Astrocyte (in vitro differentiated cells and primary cell): Measurements from ENCODE around the gene OVOL3. TPM values are rescaled to one million over a fixed set of nuclear protein-coding genes. Genes with fewer than 3 reads are reported as not detected.

ENCODE experiments used
- DNase-seq: peaks from one replicate; pipeline ENCODE4 v3.0.0-alpha.2; 2010; ENCODE audit warnings: low read depth
- FAIRE-seq: peaks from 2 replicates; lab custom pipeline; 2011; peaks lifted over from hg19 to GRCh38; lab: Jason Lieb, UNC
- H2AFZ ChIP-seq: 2 replicates; pipeline ENCODE4 v1.6.0; 2012; ENCODE audit warnings: low read depth, low read length, inconsistent platforms
- H3K27ac ChIP-seq: 2 replicates; pipeline ENCODE4 v1.5.1; 2011; ENCODE audit warnings: low read depth, low read length, inconsistent platforms
- H3K27me3 ChIP-seq: 2 replicates; pipeline ENCODE4 v1.6.0; 2011; ENCODE audit warnings: low read length, inconsistent platforms; ENCODE audit not compliant: insufficient read depth
- H3K36me3 ChIP-seq: 2 replicates; pipeline ENCODE4 v1.5.1; 2011; ENCODE audit warnings: low read length, inconsistent platforms; ENCODE audit not compliant: insufficient read depth
- H3K4me1 ChIP-seq: 2 replicates; pipeline ENCODE4 v1.5.1; 2011; ENCODE audit warnings: low read length, inconsistent platforms; ENCODE audit not compliant: insufficient read depth
- H3K4me2 ChIP-seq: 2 replicates; pipeline ENCODE4 v1.6.0; 2012; ENCODE audit warnings: low read length, inconsistent platforms
- H3K4me3 ChIP-seq: 2 replicates; pipeline ENCODE4 v1.5.1; 2011; ENCODE audit warnings: low read depth, mild to moderate bottlenecking, low read length, inconsistent platforms; ENCODE audit not compliant: insufficient read depth
- H3K79me2 ChIP-seq: 2 replicates; pipeline ENCODE4 v1.6.0; 2012; ENCODE audit warnings: mild to moderate bottlenecking, low read length, inconsistent platforms; ENCODE audit not compliant: insufficient read depth
- H3K9ac ChIP-seq: 2 replicates; pipeline ENCODE4 v1.6.0; 2012; ENCODE audit warnings: mild to moderate bottlenecking, low read length, inconsistent platforms
- H3K9me3 ChIP-seq: 2 replicates; pipeline ENCODE4 v1.5.1; 2012; ENCODE audit warnings: low read depth, mild to moderate bottlenecking, low read length, inconsistent platforms; ENCODE audit not compliant: insufficient read depth
- H4K20me1 ChIP-seq: 2 replicates; pipeline ENCODE4 v1.6.0; 2012; ENCODE audit warnings: low read length, inconsistent platforms; ENCODE audit not compliant: insufficient read depth
- H3K27ac Mint-ChIP-seq: one replicate; pipeline ENCODE4 v1.8.0; 2021; ENCODE audit warnings: mild to moderate bottlenecking, mixed read lengths; ENCODE audit not compliant: unreplicated experiment
- H3K27me3 Mint-ChIP-seq: one replicate; pipeline ENCODE4 v1.8.0; 2021; ENCODE audit warnings: low read depth, mixed read lengths; ENCODE audit not compliant: unreplicated experiment
- H3K36me3 Mint-ChIP-seq: one replicate; pipeline ENCODE4 v1.8.0; 2021; ENCODE audit warnings: low read depth, mixed read lengths; ENCODE audit not compliant: unreplicated experiment
- H3K4me1 Mint-ChIP-seq: one replicate; pipeline ENCODE4 v1.8.0; 2021; ENCODE audit warnings: low read depth, mixed read lengths; ENCODE audit not compliant: unreplicated experiment
- H3K4me3 Mint-ChIP-seq: one replicate; pipeline ENCODE4 v1.8.0; 2021; ENCODE audit warnings: mild to moderate bottlenecking, moderate library complexity, mixed read lengths; ENCODE audit not compliant: unreplicated experiment
- H3K9me3 Mint-ChIP-seq: one replicate; pipeline ENCODE4 v1.8.0; 2021; ENCODE audit warnings: mild to moderate bottlenecking, mixed read lengths; ENCODE audit not compliant: unreplicated experiment
- EZH2 ChIP-seq: IDR thresholded peaks from 2 replicates; pipeline ENCODE4 v1.6.1; 2012; ENCODE audit warnings: mild to moderate bottlenecking, low read length, inconsistent platforms; ENCODE audit not compliant: insufficient read depth
- total RNA-seq: library from RNA; stranded (reverse); gene quantifications from 2 replicates; pipeline ENCODE4 v1.2.1, GENCODE V29; 2021
- TF ChIP-seq, protein P1 (sequence below): IDR thresholded peaks from 2 replicates; pipeline ENCODE4 v1.5.1; 2011; ENCODE audit warnings: low read depth, mild to moderate bottlenecking, inconsistent platforms, low read length, moderate library complexity; ENCODE audit not compliant: insufficient read depth

Gene OVOL3
- total RNA-seq, 1 donor from 2014 or later: not detected

DNA sequence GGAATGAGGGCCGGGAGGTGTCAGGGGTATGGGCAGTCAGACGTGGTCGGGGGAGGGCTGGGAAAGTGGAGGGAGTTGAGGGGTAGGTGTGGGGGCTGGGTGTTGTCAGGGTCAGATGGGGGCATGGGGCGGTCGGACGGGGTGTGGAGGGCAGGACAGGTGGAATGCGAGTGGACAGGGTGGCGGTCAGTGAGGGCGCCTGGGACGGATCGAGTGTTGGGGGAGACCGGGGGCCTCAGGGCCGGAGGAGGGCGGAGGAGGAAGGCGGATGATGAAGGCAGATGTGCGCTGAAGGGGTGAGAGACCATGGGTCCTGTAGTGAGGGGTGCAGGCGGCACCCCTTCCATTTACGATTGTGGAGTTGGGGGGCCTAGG, 10.0 kb downstream of the OVOL3 start:
- Mint-ChIP-seq H3K4me3 (no peak overlapping the region), H3K27me3 (no peaks in the 10 kb centered on the region), H3K4me1 (peaks cover 7% of the 10 kb centered on the region), H3K9me3 (no peaks in the 10 kb centered on the region), H3K27ac (no peak overlapping the region), H3K36me3 (peaks cover 24% of the 10 kb centered on the region)
- Histone ChIP-seq H3K36me3 (peaks cover 21% of the 10 kb centered on the region), H2AFZ (no peak overlapping the region), H3K4me3 (no peak overlapping the region), H3K79me2 (peaks cover 28% of the 10 kb centered on the region), H3K4me1 (peaks cover 5% of the 10 kb centered on the region), H3K4me2 (no peak overlapping the region), H4K20me1 (peaks cover 31% of the 10 kb centered on the region), H3K27ac (no peak overlapping the region), H3K9ac (no peak overlapping the region), H3K9me3 (no peaks in the 10 kb centered on the region), H3K27me3 (no peaks in the 10 kb centered on the region)
- no peak for DNase-seq
- TF ChIP-seq, protein P1, sequence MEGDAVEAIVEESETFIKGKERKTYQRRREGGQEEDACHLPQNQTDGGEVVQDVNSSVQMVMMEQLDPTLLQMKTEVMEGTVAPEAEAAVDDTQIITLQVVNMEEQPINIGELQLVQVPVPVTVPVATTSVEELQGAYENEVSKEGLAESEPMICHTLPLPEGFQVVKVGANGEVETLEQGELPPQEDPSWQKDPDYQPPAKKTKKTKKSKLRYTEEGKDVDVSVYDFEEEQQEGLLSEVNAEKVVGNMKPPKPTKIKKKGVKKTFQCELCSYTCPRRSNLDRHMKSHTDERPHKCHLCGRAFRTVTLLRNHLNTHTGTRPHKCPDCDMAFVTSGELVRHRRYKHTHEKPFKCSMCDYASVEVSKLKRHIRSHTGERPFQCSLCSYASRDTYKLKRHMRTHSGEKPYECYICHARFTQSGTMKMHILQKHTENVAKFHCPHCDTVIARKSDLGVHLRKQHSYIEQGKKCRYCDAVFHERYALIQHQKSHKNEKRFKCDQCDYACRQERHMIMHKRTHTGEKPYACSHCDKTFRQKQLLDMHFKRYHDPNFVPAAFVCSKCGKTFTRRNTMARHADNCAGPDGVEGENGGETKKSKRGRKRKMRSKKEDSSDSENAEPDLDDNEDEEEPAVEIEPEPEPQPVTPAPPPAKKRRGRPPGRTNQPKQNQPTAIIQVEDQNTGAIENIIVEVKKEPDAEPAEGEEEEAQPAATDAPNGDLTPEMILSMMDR: no peak
- TF ChIP-seq EZH2: no peak
- no peak for FAIRE-seq

DNA sequence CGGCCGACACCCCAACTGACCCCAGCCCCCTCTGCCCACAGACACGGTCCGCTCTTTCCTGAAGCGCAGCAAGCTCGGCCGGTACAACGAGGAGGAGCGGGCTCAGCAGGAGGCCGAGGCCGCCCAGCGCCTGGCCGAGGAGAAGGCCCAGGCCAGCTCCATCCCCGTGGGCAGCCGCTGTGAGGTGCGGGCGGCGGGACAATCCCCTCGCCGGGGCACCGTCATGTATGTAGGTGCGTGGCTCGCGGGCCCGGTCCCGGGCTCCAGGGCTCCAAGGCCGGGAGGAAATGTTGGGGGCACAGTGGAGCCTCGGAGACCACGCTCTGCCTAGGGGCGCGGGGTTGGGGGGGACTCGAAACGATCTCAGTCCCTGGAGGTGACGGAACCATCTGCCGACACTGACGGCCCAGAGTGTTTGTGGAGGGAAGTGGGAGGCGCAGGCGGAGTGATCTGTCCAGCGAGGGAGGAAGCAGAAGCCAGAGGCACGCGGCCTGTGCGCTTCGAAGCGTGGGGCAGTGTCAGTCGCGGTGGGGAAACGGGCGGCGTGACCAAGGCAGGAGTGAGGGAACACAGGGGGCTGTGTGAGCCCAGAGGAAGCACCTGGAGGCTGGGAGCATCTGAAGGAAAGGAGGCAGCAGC, 10.7 kb downstream of the OVOL3 start:
- no peaks in the 10 kb centered on the region for H3K27me3 ChIP-seq
- no peak overlapping the region for H2AFZ ChIP-seq
- no peak for DNase-seq
- H3K4me1 ChIP-seq: no peaks in the 10 kb centered on the region
- Mint-ChIP-seq H3K4me1 (peaks cover 3% of the 10 kb centered on the region), H3K27me3 (no peaks in the 10 kb centered on the region), H3K9me3 (no peaks in the 10 kb centered on the region), H3K36me3 (peaks cover 26% of the 10 kb centered on the region), H3K27ac (no peak overlapping the region), H3K4me3 (no peak overlapping the region)
- peaks cover 26% of the 10 kb centered on the region for H4K20me1 ChIP-seq
- H3K9ac ChIP-seq: no peak overlapping the region
- H3K4me3 ChIP-seq: no peak overlapping the region
- TF ChIP-seq, protein P1: no peak
- TF ChIP-seq EZH2: no peak
- no peaks in the 10 kb centered on the region for H3K9me3 ChIP-seq
- H3K79me2 ChIP-seq: peaks cover 22% of the 10 kb centered on the region
- H3K27ac ChIP-seq: no peak overlapping the region
- H3K36me3 ChIP-seq: peaks cover 21% of the 10 kb centered on the region
- FAIRE-seq: no peak
- H3K4me2 ChIP-seq: no peak overlapping the region

DNA sequence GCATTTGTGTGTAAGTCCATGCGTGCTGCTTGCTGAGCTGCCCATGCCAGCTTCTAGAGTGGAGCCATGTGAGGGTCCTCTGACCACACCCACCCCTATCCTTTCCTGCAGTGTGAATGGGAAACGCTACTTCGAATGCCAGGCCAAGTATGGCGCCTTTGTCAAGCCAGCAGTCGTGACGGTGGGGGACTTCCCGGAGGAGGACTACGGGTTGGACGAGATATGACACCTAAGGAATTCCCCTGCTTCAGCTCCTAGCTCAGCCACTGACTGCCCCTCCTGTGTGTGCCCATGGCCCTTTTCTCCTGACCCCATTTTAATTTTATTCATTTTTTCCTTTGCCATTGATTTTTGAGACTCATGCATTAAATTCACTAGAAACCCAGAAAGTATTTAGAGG, 14.6 kb downstream of the OVOL3 start:
- no peak overlapping the region for H3K27ac ChIP-seq
- H3K27me3 ChIP-seq: no peaks in the 10 kb centered on the region
- no peaks in the 10 kb centered on the region for H3K9me3 ChIP-seq
- Mint-ChIP-seq H3K27me3 (no peaks in the 10 kb centered on the region), H3K4me1 (no peaks in the 10 kb centered on the region), H3K36me3 (peaks cover 11% of the 10 kb centered on the region), H3K9me3 (no peaks in the 10 kb centered on the region), H3K4me3 (peak overlapping the region; percentile 11), H3K27ac (peak overlapping the region; percentile 18)
- no peak overlapping the region for H3K4me2 ChIP-seq
- H2AFZ ChIP-seq: no peak overlapping the region
- no peaks in the 10 kb centered on the region for H3K79me2 ChIP-seq
- H3K4me1 ChIP-seq: no peaks in the 10 kb centered on the region
- H3K36me3 ChIP-seq: peaks cover 14% of the 10 kb centered on the region
- FAIRE-seq (no peak), DNase-seq (no peak)
- no peak overlapping the region for H3K9ac ChIP-seq
- peaks cover 2% of the 10 kb centered on the region for H4K20me1 ChIP-seq
- TF ChIP-seq, protein P1: no peak
- TF ChIP-seq EZH2: no peak
- no peak overlapping the region for H3K4me3 ChIP-seq
